HG03060 (cell line): ENCODE measurements around the gene OR2M2.

ENCODE experiments used
- ATAC-seq: cut with Tn5 transposase; IDR thresholded peaks from one replicate; pipeline ENCODE4 v1.9.1; 2021; ENCODE audit warnings: low read depth, moderate number of reproducible peaks; ENCODE audit not compliant: unreplicated experiment

OR2M2 gene

GRCh38 chr1:248174521-248174920, at the start of gene OR2M2:
OR2M2 (plus strand) TSS chr1:248174821; CDS start chr1:248179986, 5,165 bp downstream.
- ATAC-seq, result no peak

- no peak for ATAC-seq
These were observed 47.0 kb upstream of the OR2M2 start for GRCh38 chr1:248127653-248128052.

GRCh38 chr1:248136811-248137210, 37.8 kb upstream of the OR2M2 start:
- no peak for ATAC-seq

- ATAC-seq, result no peak
These were observed 33.8 kb upstream of the OR2M2 start for GRCh38 chr1:248140846-248141245.

GRCh38 chr1:248143311-248143710, 31.3 kb upstream of the OR2M2 start:
- ATAC-seq, result no peak

GRCh38 chr1:248144513-248145198, 30.0 kb upstream of the OR2M2 start, which contains the start of gene OR2M5:
OR2M5 (plus strand) TSS chr1:248145148; CDS start chr1:248145148, 0 bp downstream.
- no peak for ATAC-seq

GRCh38 chr1:248152056-248152827, 22.4 kb upstream of the OR2M2 start:
- ATAC-seq, result no peak

GRCh38 chr1:248155927-248156326, 18.7 kb upstream of the OR2M2 start:
- no peak for ATAC-seq

- ATAC-seq, result no peak
These were observed 15.9 kb upstream of the OR2M2 start for GRCh38 chr1:248158758-248159157.

GRCh38 chr1:248164031-248164430, 10.6 kb upstream of the OR2M2 start:
- no peak for ATAC-seq

GRCh38 chr1:248165186-248165585, 9.4 kb upstream of the OR2M2 start:
- no peak for ATAC-seq

GRCh38 chr1:248183996-248184395, 9.4 kb downstream of the OR2M2 start:
- ATAC-seq, result no peak

- ATAC-seq, result no peak
These were observed 12.7 kb downstream of the OR2M2 start for GRCh38 chr1:248187363-248187762.

- no peak for ATAC-seq
These were observed 14.4 kb downstream of the OR2M2 start for GRCh38 chr1:248189026-248189425.

GRCh38 chr1:248194117-248194516, 19.5 kb downstream of the OR2M2 start:
- no peak for ATAC-seq

GRCh38 chr1:248196965-248197364, 22.3 kb downstream of the OR2M2 start, which contains the start of gene OR2M3:
OR2M3 (plus strand) TSS chr1:248197265; CDS start chr1:248203068, 5,803 bp downstream.
- no peak for ATAC-seq

GRCh38 chr1:248215880-248216279, 41.3 kb downstream of the OR2M2 start:
- no peak for ATAC-seq

- ATAC-seq, result no peak
These were observed 50.9 kb downstream of the OR2M2 start for GRCh38 chr1:248225537-248225936.

- no peak for ATAC-seq
These were observed 54.8 kb downstream of the OR2M2 start for GRCh38 chr1:248229360-248229908.
